ENCODE results near the gene UBE2L6.

Gene UBE2L6

GRCh38 chr11:57530215-57530595, 37.3 kb downstream of the UBE2L6 start:
- DNase-seq (ENCODE audit: low read depth in 2 of 2), result no peak

DNA sequence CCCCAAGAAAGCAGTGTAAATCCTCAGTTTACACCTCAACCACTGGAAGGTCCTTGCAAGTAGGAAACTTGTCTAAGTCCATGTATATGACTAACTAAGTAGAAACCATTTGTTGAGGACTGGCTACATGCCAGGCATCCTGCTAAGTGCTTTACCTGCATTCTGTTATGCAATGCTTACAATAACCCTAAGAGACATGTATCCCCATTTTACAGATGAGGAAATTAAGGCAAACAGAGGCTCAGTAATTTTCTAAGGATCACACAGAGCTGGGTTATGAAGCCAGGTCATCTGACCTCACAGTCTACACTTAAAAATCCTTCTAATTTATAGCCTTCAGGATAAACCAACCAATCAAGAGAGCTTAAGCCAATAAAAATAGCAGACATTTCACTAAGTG, 38.5 kb downstream of the UBE2L6 start:
- no peak for DNase-seq (ENCODE audit: low read depth in 2 of 2)

- DNase-seq (ENCODE audit: low read depth in 2 of 2), result peak; percentile 45 to 68
Measured at GRCh38 chr11:57527056-57527631, 40.3 kb downstream of the UBE2L6 start.

GRCh38 chr11:57523419-57523818, 44.1 kb downstream of the UBE2L6 start:
- no peak for DNase-seq (ENCODE audit: low read depth in 2 of 2)

GRCh38 chr11:57521116-57521515, 46.4 kb downstream of the UBE2L6 start:
- DNase-seq (ENCODE audit: low read depth in 2 of 2), result no peak

- no peak for DNase-seq (ENCODE audit: low read depth in 2 of 2)
Measured at GRCh38 chr11:57516061-57516443, 51.4 kb downstream of the UBE2L6 start.

DNA sequence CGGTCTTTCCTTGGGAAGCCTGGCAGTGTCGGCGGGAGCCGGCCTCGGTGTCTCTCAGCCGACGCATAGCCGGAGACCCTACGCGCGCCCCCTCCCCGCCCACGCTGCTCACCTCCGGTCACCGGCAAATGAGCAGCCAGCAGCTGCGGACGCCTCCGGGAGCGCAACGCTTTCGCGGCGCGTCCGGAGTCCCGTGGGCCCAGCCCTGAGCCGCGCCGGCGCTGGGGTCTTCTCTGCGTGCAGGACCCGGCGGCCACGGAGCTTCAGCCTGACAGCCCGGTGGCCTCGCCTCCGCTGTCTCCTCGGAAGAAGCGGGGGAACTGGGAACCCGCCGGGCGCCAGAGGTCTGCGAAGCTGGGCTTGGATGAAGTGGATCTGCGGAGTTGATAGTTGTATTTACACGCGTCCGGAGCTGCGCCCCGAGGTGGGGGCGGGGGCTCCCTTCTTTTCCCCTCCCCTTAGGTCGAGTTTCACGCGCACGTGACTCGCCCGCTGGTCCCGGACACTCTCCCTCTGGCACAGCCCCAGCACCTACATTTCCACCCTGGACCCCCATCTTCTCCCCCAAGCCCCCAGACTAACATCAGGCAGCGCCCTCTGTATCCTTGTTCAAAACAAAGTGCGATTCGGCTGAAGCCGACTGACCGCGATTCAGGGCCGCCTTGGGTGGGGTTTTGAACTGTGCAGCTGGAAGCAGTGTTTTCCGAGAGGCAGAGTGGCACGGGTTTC, 52.0 kb downstream of the UBE2L6 start, which contains the start of gene SLC43A1:
TSS of gene SLC43A1 (minus strand) at position 371 of the 729 bp plus-strand sequence. CDS start 1,591 bp downstream, outside the sequence.
- DNase-seq (ENCODE audit: low read depth in 2 of 2), result no peak

GRCh38 chr11:57514538-57515331, 52.7 kb downstream of the UBE2L6 start:
- no peak for DNase-seq (ENCODE audit: low read depth in 2 of 2)

DNA sequence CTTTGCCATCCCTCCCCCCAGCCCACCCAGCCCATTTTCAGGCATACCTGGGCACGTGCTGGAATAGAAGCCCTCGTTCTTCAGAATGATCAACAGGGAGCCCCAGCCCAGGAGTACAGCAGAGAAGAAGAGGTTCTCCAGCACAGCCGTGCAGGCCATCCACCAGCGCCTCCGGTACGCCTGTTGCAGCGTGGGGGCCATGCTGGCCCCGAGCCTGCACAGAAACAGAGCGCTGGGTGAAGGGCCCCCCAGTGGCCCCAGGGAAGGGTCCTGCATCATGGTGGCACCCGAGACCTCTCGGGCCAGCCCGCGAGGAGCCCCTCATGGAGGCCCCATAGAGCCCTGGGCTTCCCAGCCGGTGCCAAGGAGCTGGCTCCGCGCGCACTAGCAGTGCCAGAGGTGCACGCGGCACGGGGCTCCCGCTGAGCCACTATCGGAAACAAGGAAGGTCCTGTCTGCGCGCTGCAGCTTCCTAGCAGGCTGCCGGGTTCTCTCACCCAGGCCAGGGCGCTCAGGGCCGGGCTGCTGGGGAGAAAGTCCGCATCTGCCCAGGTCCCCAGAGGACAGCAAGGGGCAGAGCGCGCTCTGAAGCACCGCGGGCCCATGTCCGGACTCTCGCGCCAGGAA, 53.4 kb downstream of the UBE2L6 start:
- DNase-seq (ENCODE audit: low read depth in 2 of 2), result no peak

DNA sequence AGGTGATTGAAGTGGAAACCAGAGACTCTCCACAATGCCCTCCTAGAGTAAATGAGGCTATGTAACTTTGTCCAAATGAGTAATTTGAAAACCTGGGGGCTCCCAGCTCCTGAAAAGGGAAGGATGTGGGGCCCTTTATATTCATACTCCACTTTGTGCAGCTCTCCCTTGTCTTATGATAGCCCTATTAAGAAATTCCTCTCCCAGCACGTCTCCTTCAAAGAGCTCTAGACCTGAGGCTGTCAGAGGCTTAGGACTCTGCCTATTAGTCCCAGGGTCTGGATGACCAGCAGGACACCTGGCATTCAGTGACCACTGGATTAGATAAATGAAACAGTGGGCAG, 54.0 kb downstream of the UBE2L6 start:
- DNase-seq (ENCODE audit: low read depth in 2 of 2), result no peak

GRCh38 chr11:57512646-57513451, 54.6 kb downstream of the UBE2L6 start:
- DNase-seq (ENCODE audit: low read depth in 2 of 2), result no peak

- no peak for DNase-seq (ENCODE audit: low read depth in 2 of 2)
Measured at GRCh38 chr11:57511741-57512430, 55.6 kb downstream of the UBE2L6 start.

- no peak for DNase-seq (ENCODE audit: low read depth in 2 of 2)
Measured at GRCh38 chr11:57508341-57509170, 58.9 kb downstream of the UBE2L6 start.

DNA sequence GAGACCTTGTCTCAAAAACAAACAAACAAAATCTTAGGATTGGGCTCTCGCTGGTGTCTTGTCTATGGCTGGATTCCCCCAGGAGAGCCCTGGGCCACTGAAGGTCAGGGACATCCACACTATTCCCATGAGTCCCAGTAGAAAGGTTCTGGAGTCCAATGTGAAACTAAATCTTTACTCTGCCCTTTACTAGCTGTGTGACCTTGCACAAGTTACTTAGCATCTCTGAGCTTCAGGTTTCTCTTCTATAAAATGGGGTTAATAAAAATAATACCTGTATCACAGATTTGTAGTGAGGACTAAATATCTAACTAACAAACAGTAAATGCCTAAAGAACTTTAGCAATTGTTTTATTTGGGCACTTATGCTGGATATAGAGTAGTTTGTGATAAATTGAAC, 61.0 kb downstream of the UBE2L6 start:
- no peak for DNase-seq (ENCODE audit: low read depth in 2 of 2)

- no peak for DNase-seq (ENCODE audit: low read depth in 2 of 2)
Measured at GRCh38 chr11:57504511-57504910, 63.0 kb downstream of the UBE2L6 start.

- no peak for DNase-seq (ENCODE audit: low read depth in 2 of 2)
Measured at GRCh38 chr11:57502870-57503269, 64.6 kb downstream of the UBE2L6 start.

- DNase-seq (ENCODE audit: low read depth in 2 of 2), result no peak
Measured at GRCh38 chr11:57502376-57502775, 65.1 kb downstream of the UBE2L6 start.

DNA sequence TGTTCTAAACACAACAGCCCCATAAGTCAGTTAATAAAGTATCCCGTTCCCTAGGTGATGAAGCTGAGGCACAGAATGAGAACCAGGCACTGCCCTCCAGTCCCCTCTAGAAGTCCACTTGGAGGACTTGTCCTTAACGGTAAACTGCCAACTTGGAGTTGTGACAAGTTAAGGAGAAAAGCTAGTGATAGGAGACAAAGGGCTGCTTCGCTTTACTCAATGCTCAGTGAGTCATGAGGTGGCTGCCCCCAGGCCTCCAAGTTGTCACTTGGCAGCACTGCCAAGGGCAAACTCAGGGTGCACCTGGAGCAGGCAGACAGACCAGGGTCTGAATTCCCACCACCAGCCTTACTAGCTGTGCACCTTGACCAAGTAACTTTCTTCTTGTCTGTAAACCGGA, 65.5 kb downstream of the UBE2L6 start:
- no peak for DNase-seq (ENCODE audit: low read depth in 2 of 2)
